HG03354 (cell line): Measurements from ENCODE around the gene MED12L.

Experiments used
- ATAC-seq: cut with Tn5 transposase; IDR thresholded peaks from one replicate; pipeline ENCODE4 v1.9.1; 2021; ENCODE audit warnings: mild to moderate bottlenecking; ENCODE audit not compliant: unreplicated experiment, poor library complexity, severe bottlenecking

MED12L gene

GRCh38 chr3:151203051-151203420, 117.6 kb downstream of the MED12L start, which contains the start of gene GPR171:
TSS of gene GPR171 (minus strand) at chr3:151203216. CDS start at chr3:151199386, 3,830 bp downstream.
- peak; percentile 92 for ATAC-seq

DNA sequence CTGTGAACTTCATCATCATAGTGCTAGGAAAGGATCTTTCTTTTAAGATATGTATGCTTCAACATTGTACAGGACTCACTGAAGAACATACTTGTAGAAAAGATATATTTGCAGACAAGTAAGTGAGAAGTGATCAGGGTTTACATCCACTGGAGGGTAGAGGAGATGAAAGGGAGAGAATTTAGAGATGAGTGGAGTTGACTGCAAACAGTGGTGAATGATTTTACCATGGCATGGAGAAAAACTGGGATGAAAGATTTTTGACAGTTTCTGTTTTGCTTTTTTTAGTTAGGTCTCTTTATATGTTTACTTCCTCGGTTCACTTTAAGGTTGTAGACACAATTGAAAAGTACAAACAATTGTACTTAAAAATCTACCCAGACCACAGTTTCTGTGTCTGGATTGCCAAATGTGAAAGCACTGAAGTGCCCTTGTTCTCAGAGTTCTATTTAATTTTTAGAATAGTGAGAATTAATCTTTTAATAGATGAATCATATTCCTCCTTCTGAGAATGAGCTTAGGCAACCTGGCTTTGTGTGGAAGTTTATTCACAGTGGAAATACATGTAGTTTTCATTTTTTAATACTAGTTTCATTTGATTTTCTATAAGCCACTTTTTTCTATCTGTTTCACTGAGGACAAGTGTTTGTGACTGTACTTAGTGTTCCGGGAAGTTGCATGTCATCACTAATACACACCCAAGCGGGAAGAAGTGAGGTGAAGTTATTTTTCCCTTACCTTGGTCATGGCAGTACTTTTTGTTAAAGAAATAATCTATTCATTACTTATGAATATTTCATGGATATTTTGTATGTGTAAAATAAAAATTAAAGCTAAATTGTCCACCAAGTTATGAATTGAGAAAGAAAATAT, 119.3 kb downstream of the MED12L start:
- no peak for ATAC-seq

GRCh38 chr3:151205482-151205881, 120.0 kb downstream of the MED12L start:
- no peak for ATAC-seq

DNA sequence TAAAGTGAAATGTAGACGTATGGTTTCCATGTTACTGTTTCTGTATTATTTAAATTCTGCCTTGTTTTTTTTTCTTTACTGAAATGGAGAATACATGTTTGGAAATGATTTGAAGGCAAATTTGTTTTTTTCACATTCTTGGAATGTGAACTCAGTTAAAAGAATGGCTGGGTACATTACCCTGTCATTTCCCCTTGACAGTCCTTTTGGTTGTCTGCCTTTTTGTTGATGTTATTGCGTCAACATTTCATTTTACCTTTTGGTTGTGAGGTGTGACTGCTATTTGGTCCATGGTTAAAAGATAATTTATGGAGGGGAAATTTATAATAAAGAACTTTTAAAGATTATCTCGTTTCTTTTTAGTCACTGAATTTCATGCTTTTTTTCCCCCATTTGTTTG, 120.7 kb downstream of the MED12L start:
- ATAC-seq = no peak

DNA sequence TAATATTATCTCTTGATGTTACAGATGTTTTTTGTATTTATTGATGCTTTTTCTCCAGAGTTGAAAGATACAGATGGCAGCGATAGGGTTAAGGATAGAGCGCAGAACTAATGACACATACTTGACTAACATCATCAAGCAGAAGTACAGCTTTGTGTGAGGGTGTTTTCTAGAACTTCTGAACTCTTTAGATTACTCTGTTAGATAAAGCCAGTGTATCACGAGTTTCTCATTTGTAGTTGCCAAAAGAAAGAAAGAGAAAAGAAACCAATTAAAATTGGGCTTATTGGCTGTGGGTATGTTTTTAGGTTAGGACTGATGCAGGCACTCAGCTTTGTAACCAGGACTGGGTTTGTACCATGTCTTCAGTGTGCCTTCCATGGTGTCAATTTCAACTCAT, 124.2 kb downstream of the MED12L start:
- no peak for ATAC-seq

- ATAC-seq = peak; percentile 80
Observed at GRCh38 chr3:151210676-151211381, 125.4 kb downstream of the MED12L start.

DNA sequence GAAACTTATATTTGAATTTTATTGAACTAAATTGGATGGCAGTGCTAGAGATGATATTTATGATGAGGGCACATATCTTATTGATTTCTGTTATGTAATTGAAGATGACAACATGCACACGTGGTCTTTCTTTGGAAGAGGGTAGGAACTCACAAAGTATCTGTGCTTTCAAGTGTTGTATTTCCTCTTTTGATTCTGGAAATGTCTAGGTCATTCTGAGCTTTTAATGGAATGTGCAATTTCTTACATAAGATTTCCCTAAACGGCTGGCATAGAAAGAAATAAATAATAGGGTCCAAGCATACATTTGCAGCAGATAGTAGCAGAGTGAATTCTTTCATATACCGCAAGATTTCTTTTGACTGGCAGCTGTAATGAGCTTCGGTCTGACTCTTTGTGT, 127.7 kb downstream of the MED12L start:
- no peak for ATAC-seq

DNA sequence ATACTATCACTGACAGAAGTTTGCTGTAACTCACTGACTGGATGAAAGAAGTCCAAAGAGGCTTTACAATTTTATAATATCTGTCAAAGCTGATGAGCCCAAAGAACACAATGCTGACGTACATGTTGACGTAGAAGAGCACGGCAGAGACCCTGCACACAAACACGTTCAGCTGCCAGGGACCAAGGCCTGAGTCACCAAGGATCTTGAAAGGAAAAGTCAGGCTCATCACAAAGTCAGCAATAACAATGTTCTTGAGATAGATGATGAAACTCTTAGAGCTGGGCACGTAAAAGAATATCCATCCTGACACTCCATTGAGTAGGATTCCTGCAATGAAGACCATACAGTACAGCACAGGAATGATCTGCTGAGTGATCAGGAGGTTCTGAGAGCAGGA, 128.4 kb downstream of the MED12L start:
- no peak for ATAC-seq

DNA sequence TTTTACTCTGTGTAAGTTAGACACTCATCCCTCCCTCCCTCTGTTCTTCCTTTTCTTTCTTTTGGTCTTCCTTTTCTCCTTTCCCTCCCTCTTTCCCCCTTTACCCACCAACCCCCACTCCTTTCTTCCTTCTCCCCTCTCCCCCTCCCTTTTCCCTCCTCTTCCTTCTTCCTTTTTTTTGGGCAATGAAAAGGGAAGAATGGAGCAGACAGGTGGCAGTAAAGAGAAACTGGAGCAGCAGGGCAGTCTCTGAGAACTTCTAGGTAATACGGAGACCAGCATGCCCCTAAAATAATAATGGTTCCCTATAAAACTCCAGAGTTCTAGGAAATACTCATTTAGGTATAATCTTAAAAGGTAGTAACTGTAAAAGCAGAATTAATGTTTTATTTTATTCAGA, 129.0 kb downstream of the MED12L start:
- ATAC-seq = no peak

GRCh38 chr3:151216641-151217607, 131.5 kb downstream of the MED12L start:
- ATAC-seq = no peak

DNA sequence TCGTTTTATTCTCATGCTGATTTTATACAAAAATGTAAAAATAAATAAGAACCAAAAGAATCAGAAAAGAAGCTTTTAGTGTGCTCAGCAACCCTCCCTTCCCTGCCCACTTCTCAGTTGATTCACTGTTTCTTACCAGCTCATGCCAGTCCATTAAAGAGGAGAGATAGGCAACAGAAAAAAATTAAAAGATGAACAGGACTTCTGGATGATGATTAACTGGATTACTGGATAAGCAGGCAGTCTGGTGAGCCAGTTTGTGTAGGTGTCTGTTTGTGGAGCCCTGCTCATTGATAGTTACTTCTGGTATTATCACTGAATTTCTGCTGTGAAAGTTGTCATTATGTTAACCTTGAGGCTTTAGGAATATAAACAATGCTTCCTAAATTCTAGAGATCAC, 132.7 kb downstream of the MED12L start:
- ATAC-seq = no peak

DNA sequence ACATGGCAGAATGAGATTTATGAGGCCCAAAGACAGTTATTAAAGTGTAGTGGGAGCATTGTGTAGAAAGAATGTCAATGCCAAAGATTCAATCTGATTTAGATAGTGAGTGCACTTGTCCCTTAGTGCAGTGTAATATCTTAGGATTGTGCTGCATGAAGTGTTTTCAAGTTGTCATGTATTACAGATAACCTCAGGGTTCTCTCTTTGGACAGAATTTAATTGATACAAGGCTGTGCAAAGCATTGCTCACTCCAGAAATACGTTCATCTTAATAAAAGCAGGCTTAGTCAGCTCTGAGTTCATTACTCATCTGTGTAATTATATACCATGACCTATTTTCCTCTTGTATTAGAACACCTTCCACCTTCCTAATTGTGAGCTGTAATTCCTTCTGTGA, 133.6 kb downstream of the MED12L start:
- ATAC-seq = no peak

DNA sequence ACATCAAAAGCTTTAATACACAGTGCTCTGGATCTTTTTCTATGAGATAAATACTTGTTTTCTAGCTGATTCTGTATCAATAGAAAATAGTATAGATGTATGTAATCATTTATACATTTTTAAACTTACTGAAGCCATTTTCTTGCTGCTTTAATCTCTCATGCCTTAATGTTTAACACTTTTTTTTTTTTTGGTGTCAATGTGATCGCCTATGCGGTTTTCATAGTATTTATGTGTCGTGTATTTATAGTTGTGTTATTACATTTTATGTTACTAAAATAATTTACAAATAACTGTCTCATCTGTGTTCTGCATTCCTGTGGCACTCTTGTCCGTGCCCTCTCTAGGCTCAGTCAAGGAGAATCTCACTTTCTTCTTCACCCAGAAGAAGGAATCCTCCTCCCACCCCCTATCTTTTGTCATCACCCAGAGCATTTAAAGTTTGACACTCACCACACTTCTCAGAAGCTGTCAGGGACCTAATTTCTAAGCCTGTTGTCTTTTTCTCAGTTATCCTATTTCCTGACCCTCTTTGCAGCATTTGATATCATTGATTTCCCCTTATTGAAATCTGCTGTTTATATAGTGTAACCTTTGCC, 138.9 kb downstream of the MED12L start:
- no peak for ATAC-seq

GRCh38 chr3:151225040-151225975, 139.8 kb downstream of the MED12L start:
- no peak for ATAC-seq

GRCh38 chr3:151226088-151226563, 140.7 kb downstream of the MED12L start:
- ATAC-seq = no peak

DNA sequence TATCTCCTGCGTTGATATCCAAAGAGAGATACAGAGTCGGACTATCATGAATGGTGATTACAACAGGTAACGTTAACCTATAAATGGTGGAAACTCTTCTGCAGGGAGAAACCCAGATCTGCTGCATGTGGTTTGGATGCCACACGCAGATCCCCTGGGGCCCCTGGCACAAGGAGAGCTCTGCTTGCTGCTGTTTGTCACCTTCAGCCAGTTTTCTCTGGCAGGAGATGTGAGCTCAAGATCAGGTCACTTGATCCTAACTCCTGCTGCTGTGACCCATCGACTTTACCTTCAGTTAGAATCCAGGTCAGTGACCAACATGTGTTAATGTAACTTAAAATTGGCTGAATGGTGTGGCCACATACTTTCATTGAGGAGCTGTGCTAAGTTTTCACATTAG, 141.4 kb downstream of the MED12L start:
- no peak for ATAC-seq

DNA sequence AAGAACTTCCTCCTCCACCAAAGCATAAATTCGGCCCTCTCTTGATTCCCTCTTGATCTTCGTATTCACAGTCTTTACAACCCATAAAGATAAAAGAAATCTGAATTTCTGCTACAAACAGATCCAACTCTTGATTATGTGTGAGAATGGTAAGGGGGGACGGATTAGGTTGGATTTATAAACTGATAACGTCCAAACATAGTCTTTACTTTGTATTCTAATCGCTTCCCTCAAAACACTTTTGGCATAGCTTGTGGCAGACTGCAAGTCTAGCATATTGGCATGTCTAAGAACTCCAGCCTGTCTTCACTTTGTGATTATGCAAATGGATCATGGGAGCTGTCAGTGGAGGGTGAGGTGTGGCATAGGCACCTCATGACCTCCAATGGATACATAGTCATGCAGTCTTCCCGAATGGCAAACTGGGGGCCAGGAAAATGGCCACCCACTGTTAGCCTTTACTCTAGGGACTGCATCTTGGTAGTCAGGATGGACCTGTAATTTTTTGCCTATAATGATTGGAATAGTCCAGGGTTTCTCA, 141.9 kb downstream of the MED12L start:
- ATAC-seq = peak; percentile 49
